GM12878 (cell line): Measurements from ENCODE around the gene MYL6B. TPM values are rescaled to one million over a fixed set of nuclear protein-coding genes. Genes with fewer than 3 reads are reported as not detected.

ENCODE experiments used
- ATAC-seq: fragments of 200-7000 bp; cut with Tn5 transposase; 3 replicates; pipeline ENCODE4 v1.9.1; 2020; ENCODE audit warnings: mild to moderate bottlenecking, moderate library complexity
- BruUV-seq: library from RNA; stranded (reverse); fragments of 400-500 nt; replicated peaks from 2 replicates; lab custom pipeline; 2021; lab: Mats Ljungman, UMichigan
- CTCF ChIA-PET: fragments of 300-600 bp; sonication (Branson Sonifier 250); formaldehyde crosslinking; extraction: SDS; loops from one replicate; lab custom pipeline; 2021; ENCODE audit warnings: inconsistent platforms; lab: Yijun Ruan, JAX
- POLR2A ChIA-PET: fragments of 350-600 bp; formaldehyde crosslinking; extraction: SDS; loops from one replicate; lab custom pipeline; 2021; ENCODE audit warnings: inconsistent platforms; lab: Charles Lee
- RAD21 ChIA-PET: fragments of 300-600 bp; sonication (Branson Sonifier 250); formaldehyde crosslinking; loops from one replicate; lab custom pipeline; 2023; ENCODE audit warnings: antibody characterized with exemption; ENCODE audit not compliant: unreplicated experiment; lab: Charles Lee
- SMC1A ChIA-PET: fragments of 300-600 bp; sonication (Branson Sonifier 250); formaldehyde crosslinking; loops from one replicate; lab custom pipeline; 2023; ENCODE audit not compliant: unreplicated experiment, uncharacterized antibody; lab: Charles Lee
- DNase-seq: peaks from one replicate; pipeline ENCODE4 v3.0.0-alpha.2; 2011; ENCODE audit warnings: low read depth, low spot score
- FAIRE-seq: peaks from 3 replicates; lab custom pipeline; 2011; peaks lifted over from hg19 to GRCh38; lab: Jason Lieb, UNC
- H2AFZ ChIP-seq: 2 replicates; pipeline ENCODE4 v1.6.0; 2011; ENCODE audit warnings: low read depth, low read length, control low read depth; ENCODE audit not compliant: control insufficient read depth
- H3K27ac ChIP-seq: 2 replicates; pipeline ENCODE4 v1.5.1; 2011; ENCODE audit warnings: control low read depth; ENCODE audit not compliant: control insufficient read depth, insufficient read depth
- H3K27me3 ChIP-seq, 2 experiments: replicated peaks in 1 of 2; 2 replicates each; pipeline versions ENCODE4 v1.6.0 to v1.6.1; 2011; ENCODE audit warnings: low read length in 1 of 2; ENCODE audit not compliant: control insufficient read depth in 2 of 2, insufficient read depth in 2 of 2
- H3K36me3 ChIP-seq, 2 experiments: 2 replicates each; pipeline ENCODE4 v1.5.1; 2011; ENCODE audit warnings: low read length in 1 of 2; ENCODE audit not compliant: control insufficient read depth in 2 of 2, insufficient read depth in 2 of 2
- H3K4me1 ChIP-seq: 2 replicates; pipeline ENCODE4 v1.6.1; 2011; ENCODE audit warnings: mild to moderate bottlenecking, low read length, moderate library complexity, mixed read lengths; ENCODE audit not compliant: control insufficient read depth, insufficient read depth
- H3K4me2 ChIP-seq: 2 replicates; pipeline ENCODE4 v1.6.0; 2011; ENCODE audit warnings: control low read depth; ENCODE audit not compliant: control insufficient read depth, insufficient read depth
- H3K4me3 ChIP-seq: fragments of 200-600 bp; sonication (generic); 2 replicates; pipeline ENCODE4 v1.5.1; 2016
- H3K79me2 ChIP-seq: 2 replicates; pipeline ENCODE4 v1.6.0; 2011; ENCODE audit warnings: low read length; ENCODE audit not compliant: control insufficient read depth, insufficient read depth
- H3K9ac ChIP-seq: 2 replicates; pipeline ENCODE4 v1.8.0; 2011; ENCODE audit warnings: low read length, control low read depth, mixed read lengths; ENCODE audit not compliant: control insufficient read depth, insufficient read depth
- H3K9me3 ChIP-seq: replicated peaks from 3 replicates; pipeline ENCODE4 v1.5.1; 2011; ENCODE audit warnings: mild to moderate bottlenecking, low read length; ENCODE audit not compliant: control insufficient read depth, insufficient read depth
- H4K20me1 ChIP-seq: 2 replicates; pipeline ENCODE4 v1.6.0; 2011; ENCODE audit not compliant: control insufficient read depth, insufficient read depth
- ATF3 ChIP-seq: IDR thresholded peaks from 2 replicates; pipeline ENCODE4 v1.6.1; 2011; ENCODE audit warnings: low read depth, mild to moderate bottlenecking, low read length, moderate library complexity, borderline replicate concordance; ENCODE audit errors: extremely low read depth
- IKZF2 ChIP-seq, 2 experiments: fragments of 450-650 bp; IDR thresholded peaks; 2 replicates each; pipeline ENCODE4 v1.6.1; 2017; ENCODE audit warnings: mild to moderate bottlenecking in 2 of 2, moderate library complexity in 2 of 2
- JUNB ChIP-seq: IDR thresholded peaks from 2 replicates; pipeline ENCODE4 v1.6.1; 2016; ENCODE audit warnings: antibody characterized with exemption, mild to moderate bottlenecking
- MLLT1 ChIP-seq: fragments of 450-650 bp; IDR thresholded peaks from 2 replicates; pipeline ENCODE4 v1.6.1; 2016; ENCODE audit warnings: mild to moderate bottlenecking
- NRF1 ChIP-seq: conservative IDR thresholded peaks from 2 replicates; pipeline ENCODE4 v1.6.1; 2011; ENCODE audit warnings: mild to moderate bottlenecking, low read depth, low read length, improper control_type of control experiment
- PAX5 ChIP-seq: IDR thresholded peaks from 2 replicates; pipeline ENCODE4 v1.6.1; 2011; ENCODE audit warnings: low read depth, low read length, borderline replicate concordance
- RFX5 ChIP-seq: IDR thresholded peaks from 2 replicates; pipeline ENCODE4 v1.6.1; 2011; ENCODE audit warnings: low read depth, low read length, improper control_type of control experiment
- RUNX3 ChIP-seq: IDR thresholded peaks from 2 replicates; pipeline ENCODE4 v1.6.1; 2012; ENCODE audit warnings: low read length, inconsistent platforms
- SMC3 ChIP-seq: IDR thresholded peaks from 2 replicates; pipeline ENCODE4 v1.6.1; 2011; ENCODE audit warnings: low read length, improper control_type of control experiment, borderline replicate concordance
- TBL1XR1 ChIP-seq: IDR thresholded peaks from 2 replicates; pipeline ENCODE4 v1.6.1; 2012; ENCODE audit warnings: low read depth, low read length, improper control_type of control experiment
- ZNF622 ChIP-seq: fragments of 450-650 bp; IDR thresholded peaks from 2 replicates; pipeline ENCODE4 v1.6.1; 2017; ENCODE audit warnings: mild to moderate bottlenecking, inconsistent platforms
- WGBS: methylation state at CpG from one replicate; pipeline ENCODE4 v1.1.6; 2016; ENCODE audit warnings: low lambda C conversion rate; ENCODE audit not compliant: insufficient replicate concordance, insufficient coverage; ENCODE audit errors: missing lambda C conversion rate; 5-methylcytosine and 5-hydroxymethylcytosine counted together
- in situ Hi-C: fragments of 300-500 bp; cut with MboI; formaldehyde crosslinking; loops from 9 replicates; pipeline ENCODE4 v1.14.3; 2018; ENCODE audit warnings: mixed read lengths
- intact Hi-C: fragments of 100-400 bp; cut with micrococcal nuclease; formaldehyde crosslinking; loops from one replicate; pipeline ENCODE4 v1.14.2; 2022; ENCODE audit not compliant: unreplicated experiment
- polyA plus RNA-seq, 11 experiments: library from polyadenylated mRNA; depleted of rRNA in 4 of 11; unstranded in 6 of 11; stranded (reverse) in 5 of 11; fragments of >200 nt; fragmentation: Nextera tagmentation in 4 of 11; fragmentation: Illumina TruSeq in 1 of 11; extraction: Ambion mirVana in 4 of 11; extraction: Trizol in 1 of 11; gene quantifications; 1 replicate in 1 of 11; 2 replicates in 10 of 11; pipeline versions ENCODE4 v1.2.1 to v1.2.3, GENCODE V29; 2011 to 2016; ENCODE audit warnings: inconsistent platforms in 2 of 11, missing spikeins in 2 of 11, low read depth in 1 of 11
- total RNA-seq, 4 experiments: library from RNA; depleted of rRNA in 3 of 4; stranded (reverse); fragments of >200 nt in 3 of 4; fragmentation: Illumina TruSeq in 1 of 4; extraction: Trizol in 1 of 4; gene quantifications; 2 replicates each; pipeline versions ENCODE4 v1.2.1 to v1.2.3, GENCODE V29; 2013 to 2021

The MYL6B gene
- total and polyA plus RNA-seq, 10 of the 15 experiments (the other 5 are each of a cell fraction or from before 2014, with no cell fraction given): 75.5 to 153 (median 114) TPM

- no peak for TF ChIP-seq MLLT1
- no peak for TF ChIP-seq IKZF2 (IDR thresholded peaks at IDR 0.05)
- no peak for TF ChIP-seq NRF1
- TF ChIP-seq RFX5: no peak
These were observed 1.3 kb downstream of the MYL6B start (continued) for GRCh38 chr12:56153678-56154065.

GRCh38 chr12:56154246-56154771 lies 1.9 kb downstream of the MYL6B start:
- no peaks in the 10 kb centered on the region for H3K9me3 ChIP-seq
- FAIRE-seq (no peak), ATAC-seq (no peak), DNase-seq (no peak)
- RAD21 ChIA-PET: no interaction called here
- peaks cover 17% of the 10 kb centered on the region for H3K4me1 ChIP-seq
- H3K27ac ChIP-seq: no peak overlapping the region
- no peaks in the 10 kb centered on the region for H4K20me1 ChIP-seq
- in situ Hi-C loops: no loop called here
- no TSS peak for BruUV-seq
- POLR2A ChIA-PET: interaction anchor here (0.8 to 2.2 kb wide), 5 partner anchors 11 to 67 kb away, joined by 3 to 10 read pairs (median 5); partner anchors contain the start of genes ESYT1, RNF41 and SMARCC2
- SMC1A ChIA-PET: interaction anchor here (0.8 to 1.0 kb wide), 2 partner anchors 9 to 35 kb away, joined by 3 to 4 read pairs; partner anchors contain the start of gene SMARCC2
- peaks cover 0 to 4% of the 10 kb centered on the region in 2 experiments; a peak in 2 of 4 replicates for H3K36me3 ChIP-seq
- CTCF ChIA-PET: interaction anchor here (0.6 to 3.6 kb wide), 5 partner anchors 9 to 1580 kb away, joined by 3 to 11 read pairs (median 3); partner anchors contain the start of genes ESYT1 and ZC3H10
- H3K4me2 ChIP-seq: 0 out of 2 replicates have a peak overlapping the region, but pooled peaks have one; percentile 1
- H3K9ac ChIP-seq: no peak overlapping the region
- no peak for TF ChIP-seq ZNF622
- no peak for TF ChIP-seq SMC3
- TF ChIP-seq RUNX3: no peak
- TF ChIP-seq JUNB: no peak
- TF ChIP-seq PAX5: no peak
- TF ChIP-seq ATF3: no peak
- TF ChIP-seq TBL1XR1: no peak
- TF ChIP-seq, all 136 proteins: peak for 0
- Histone ChIP-seq H3K27me3 (no peaks in the 10 kb centered on the region), H2AFZ (no peak overlapping the region), H3K4me3 (no peak overlapping the region), H3K79me2 (peaks cover 36% of the 10 kb centered on the region)
- WGBS: 100% methylated on average over 1 of the region's 1 CpG
- intact Hi-C loops: loop anchor here (5.0 kb wide), 1 partner anchor 37 kb away; the partner anchor contains the start of genes RPL41 and ZC3H10
